ENCODE results near the gene RBM46.

- TF ChIP-seq GATA3 (IDR thresholded peaks at IDR 0.05; ENCODE audit: low read depth, low read length) (no peak), GATA2 (IDR thresholded peaks at IDR 0.05; ENCODE audit: low read depth, low read length) (no peak)
Observed at GRCh38 chr4:154779362-154779947, 1.6 kb upstream of the RBM46 start.

All from SH-SY5Y (cell line).